Measurements from ENCODE around the gene TRIM13. TPM values are rescaled to one million over a fixed set of nuclear protein-coding genes. Genes with fewer than 3 reads are reported as not detected.

Gene TRIM13
- total RNA-seq, 1 experiment from 2014 or later: 16.5 TPM

Small RNA genes lying within 50 kb of the gene (microRNA-seq; reads per million reads assigned to microRNA genes)
- gene MIR15A: 1,463 reads per million, percentile 91 among the genes with 10 or more reads in this experiment
- 423 reads per million, percentile 80 among the genes with 10 or more reads in this experiment for gene MIR16-1
- 14.9 reads per million, percentile 54 among the genes with 10 or more reads in this experiment for gene MIR3613

Other genes starting within 250 kb of the TRIM13 start
- gene KPNA3, start 204.4 kb upstream of the TRIM13 start, total RNA-seq (2022): 81.3 and 81.9 TPM in 2 replicates
- gene SPRYD7, start 60.7 kb upstream of the TRIM13 start, total RNA-seq (2022): 16.7 and 20.7 TPM in 2 replicates
- gene KCNRG, start 18.4 kb downstream of the TRIM13 start, total RNA-seq (2022): 0.20 and 0.58 TPM in 2 replicates

All from Caco-2 (cell line).